Testis (tissue), 3 donors: ENCODE measurements around the gene IRF8. TPM values are rescaled to one million over a fixed set of nuclear protein-coding genes. Genes with fewer than 3 reads are reported as not detected.

Experiments used
- DNase-seq: peaks from one replicate; pipeline ENCODE4 v3.0.0-alpha.2; 2019
- H3K27ac ChIP-seq, 2 donors: fragments of 200-600 bp; sonication (generic); one replicate each; pipeline ENCODE4 v1.5.1; 2019
- H3K27me3 ChIP-seq: fragments of 200-600 bp; sonication (generic); one replicate; pipeline ENCODE4 v1.5.1; 2019
- H3K36me3 ChIP-seq: fragments of 200-600 bp; sonication (generic); one replicate; pipeline ENCODE4 v1.5.1; 2017; ENCODE audit warnings: low read depth; ENCODE audit errors: missing control alignments
- H3K4me1 ChIP-seq: fragments of 200-600 bp; sonication (generic); one replicate; pipeline ENCODE4 v1.5.1; 2019
- H3K4me3 ChIP-seq, 2 donors: fragments of 200-600 bp; sonication (generic); one replicate each; pipeline ENCODE4 v1.5.1; 2017 to 2019
- H3K9me3 ChIP-seq: fragments of 200-600 bp; sonication (generic); one replicate; pipeline ENCODE4 v1.5.1; 2017
- POLR2A ChIP-seq: fragments of 450-650 bp; IDR thresholded peaks from one replicate; pipeline ENCODE4 v1.6.1; 2017; ENCODE audit warnings: antibody characterized with exemption, mild to moderate bottlenecking, moderate library complexity
- WGBS, 2 donors: methylation state at CpG; one replicate each; pipeline ENCODE4 v1.1.5; 2018; 5-methylcytosine and 5-hydroxymethylcytosine counted together
- intact Hi-C: fragments of 100-400 bp; cut with DNase I; formaldehyde crosslinking; loops from one replicate; pipeline ENCODE4 v1.15.1; 2023; ENCODE audit warnings: low total_unique reads
- polyA plus RNA-seq: library from polyadenylated mRNA; stranded (reverse); fragments of 350-450 nt; fragmentation: Illumina TruSeq; extraction: RNeasy Lipid Tissue Mini Kit (QIAGEN cat#74804); gene quantifications from one replicate; pipeline ENCODE4 v1.2.3, GENCODE V29; 2014; ENCODE audit warnings: low read depth, low replicate concordance; ENCODE audit not compliant: insufficient read depth
- total RNA-seq, 2 donors: library from RNA; depleted of rRNA; stranded (reverse); fragments of >200 nt; gene quantifications; one replicate each; pipeline ENCODE4 v1.2.3, GENCODE V29; 2016
- TF ChIP-seq, protein P1 (sequence below), 3 experiments: fragments of 450-650 bp in 2 of 3; fragments of 200-600 bp in 1 of 3; sonication (generic) in 1 of 3; IDR thresholded peaks; one replicate each; pipeline ENCODE4 v1.5.1; 2016 to 2019; ENCODE audit warnings: antibody characterized with exemption in 3 of 3, mild to moderate bottlenecking in 2 of 3, moderate library complexity in 1 of 3

IRF8 gene
- total and polyA plus RNA-seq, 3 donors from 2014 or later: 7.2 to 15.0 (median 14.0) TPM

DNA sequence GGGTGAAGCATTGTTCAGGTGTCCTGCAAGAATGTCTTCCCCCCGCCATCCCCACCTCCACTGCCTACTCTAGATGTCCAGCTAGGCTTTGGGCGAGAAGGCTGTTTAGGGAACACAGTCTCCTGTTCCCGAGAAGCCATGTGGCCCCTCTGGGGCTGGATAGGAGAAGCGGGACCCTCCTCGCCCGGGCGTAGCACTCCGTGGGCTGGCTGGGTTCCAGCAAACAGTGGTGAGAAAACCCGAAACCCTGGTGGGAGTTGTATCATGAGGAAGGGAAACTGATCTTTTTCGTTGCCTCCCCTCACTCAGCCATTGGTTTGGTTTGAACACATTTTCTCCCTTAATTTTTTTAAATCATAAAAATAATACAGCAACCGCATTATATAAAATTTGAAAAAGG is 56.6 kb downstream of the IRF8 start:
- Histone ChIP-seq H3K27ac (no peak overlapping the region), H3K36me3 (no peaks in the 10 kb centered on the region), H3K4me3 (no peak overlapping the region), H3K27me3 (no peaks in the 10 kb centered on the region), H3K9me3 (no peaks in the 10 kb centered on the region), H3K4me1 (no peaks in the 10 kb centered on the region)
- WGBS, 2 donors: 69 to 73% methylated on average over 10 to 11 of the region's 11 CpGs
- DNase-seq: no peak
- intact Hi-C loops: no loop called here
- TF ChIP-seq, protein P1, sequence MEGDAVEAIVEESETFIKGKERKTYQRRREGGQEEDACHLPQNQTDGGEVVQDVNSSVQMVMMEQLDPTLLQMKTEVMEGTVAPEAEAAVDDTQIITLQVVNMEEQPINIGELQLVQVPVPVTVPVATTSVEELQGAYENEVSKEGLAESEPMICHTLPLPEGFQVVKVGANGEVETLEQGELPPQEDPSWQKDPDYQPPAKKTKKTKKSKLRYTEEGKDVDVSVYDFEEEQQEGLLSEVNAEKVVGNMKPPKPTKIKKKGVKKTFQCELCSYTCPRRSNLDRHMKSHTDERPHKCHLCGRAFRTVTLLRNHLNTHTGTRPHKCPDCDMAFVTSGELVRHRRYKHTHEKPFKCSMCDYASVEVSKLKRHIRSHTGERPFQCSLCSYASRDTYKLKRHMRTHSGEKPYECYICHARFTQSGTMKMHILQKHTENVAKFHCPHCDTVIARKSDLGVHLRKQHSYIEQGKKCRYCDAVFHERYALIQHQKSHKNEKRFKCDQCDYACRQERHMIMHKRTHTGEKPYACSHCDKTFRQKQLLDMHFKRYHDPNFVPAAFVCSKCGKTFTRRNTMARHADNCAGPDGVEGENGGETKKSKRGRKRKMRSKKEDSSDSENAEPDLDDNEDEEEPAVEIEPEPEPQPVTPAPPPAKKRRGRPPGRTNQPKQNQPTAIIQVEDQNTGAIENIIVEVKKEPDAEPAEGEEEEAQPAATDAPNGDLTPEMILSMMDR (IDR thresholded peaks at IDR 0.05): no peak
- no peak for TF ChIP-seq POLR2A

DNA sequence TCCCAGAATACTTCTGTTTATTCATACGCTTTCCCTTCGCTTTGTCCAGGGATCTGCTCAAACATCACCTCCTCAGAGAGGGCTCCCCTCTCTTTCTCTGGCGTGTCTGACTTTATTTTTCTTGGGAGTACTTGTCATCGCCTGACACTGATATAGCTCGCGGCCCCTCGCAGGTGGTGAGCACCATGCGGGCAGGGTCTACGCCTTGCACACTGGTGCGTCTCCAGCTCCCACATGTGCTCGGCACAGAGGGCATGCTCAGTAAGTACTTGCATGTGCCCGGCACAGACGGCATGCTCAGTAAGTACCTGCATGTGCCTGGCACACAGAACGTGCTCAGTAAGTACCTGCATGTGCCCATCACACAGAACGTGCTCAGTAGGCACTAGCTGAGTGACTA is 57.5 kb downstream of the IRF8 start:
- WGBS, 2 donors: 90 to 95% methylated on average over 6 to 15 of the region's 15 CpGs
- TF ChIP-seq, protein P1 (IDR thresholded peaks at IDR 0.05): no peak
- TF ChIP-seq POLR2A: no peak
- no peaks in the 10 kb centered on the region for H3K9me3 ChIP-seq
- H3K4me3 ChIP-seq: no peak overlapping the region
- no peaks in the 10 kb centered on the region for H3K4me1 ChIP-seq
- intact Hi-C loops: no loop called here
- no peaks in the 10 kb centered on the region for H3K27me3 ChIP-seq
- H3K36me3 ChIP-seq: no peaks in the 10 kb centered on the region
- no peak overlapping the region for H3K27ac ChIP-seq
- no peak for DNase-seq

DNA sequence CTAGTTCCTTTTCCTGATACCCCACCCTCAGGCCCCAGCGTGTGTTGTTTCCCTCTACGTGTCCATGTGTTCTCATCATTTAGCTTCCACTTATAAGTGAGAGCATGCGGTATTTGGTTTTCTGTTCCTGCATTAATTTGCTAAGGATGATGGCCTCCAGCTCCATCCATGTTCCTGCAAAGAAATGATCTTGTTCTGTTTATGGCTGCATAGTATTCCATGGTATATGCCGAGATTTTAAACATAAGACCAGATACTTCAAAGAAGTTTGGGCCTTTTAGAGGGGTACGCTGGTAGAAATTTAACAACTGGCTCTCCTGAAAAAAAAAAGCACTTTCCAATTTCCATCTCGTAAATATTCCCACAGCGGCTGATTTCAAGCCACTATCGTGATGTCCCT is 59.8 kb downstream of the IRF8 start:
- WGBS, 2 donors: 93 to 95% methylated on average over 8 of the region's 8 CpGs
- Histone ChIP-seq H3K4me3 (no peak overlapping the region), H3K4me1 (no peaks in the 10 kb centered on the region), H3K27ac (no peak overlapping the region), H3K36me3 (no peaks in the 10 kb centered on the region), H3K27me3 (no peaks in the 10 kb centered on the region), H3K9me3 (no peaks in the 10 kb centered on the region)
- no peak for DNase-seq
- intact Hi-C loops: no loop called here
- TF ChIP-seq POLR2A: no peak
- TF ChIP-seq, protein P1 (IDR thresholded peaks at IDR 0.05): no peak

DNA sequence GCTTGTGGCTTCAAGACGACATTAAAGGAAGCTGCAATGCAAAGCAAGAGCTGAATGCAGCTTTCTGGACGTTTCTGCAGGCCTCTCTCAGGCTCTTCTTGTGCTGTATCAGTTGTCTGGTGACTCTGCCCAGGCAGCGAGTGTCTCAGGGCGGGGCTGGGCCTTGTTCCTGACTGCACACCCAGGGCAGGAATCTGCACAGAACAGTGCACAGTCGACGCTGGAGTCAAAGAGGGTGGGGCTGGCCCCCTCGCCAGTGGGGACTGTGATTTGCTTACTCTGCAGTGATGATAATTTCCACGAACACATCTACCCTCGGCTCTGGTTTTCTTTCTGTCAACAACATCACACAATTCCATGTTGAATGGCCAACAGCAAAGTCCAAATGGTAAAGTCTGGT is 60.7 kb downstream of the IRF8 start:
- 79 to 84% methylated on average over 9 of the region's 9 CpGs for WGBS, 2 donors
- intact Hi-C loops: no loop called here
- Histone ChIP-seq H3K27ac (no peak overlapping the region), H3K27me3 (no peaks in the 10 kb centered on the region), H3K4me3 (no peak overlapping the region), H3K4me1 (no peaks in the 10 kb centered on the region), H3K36me3 (no peaks in the 10 kb centered on the region), H3K9me3 (no peaks in the 10 kb centered on the region)
- TF ChIP-seq POLR2A: no peak
- TF ChIP-seq, protein P1 (IDR thresholded peaks at IDR 0.05): no peak
- no peak for DNase-seq

DNA sequence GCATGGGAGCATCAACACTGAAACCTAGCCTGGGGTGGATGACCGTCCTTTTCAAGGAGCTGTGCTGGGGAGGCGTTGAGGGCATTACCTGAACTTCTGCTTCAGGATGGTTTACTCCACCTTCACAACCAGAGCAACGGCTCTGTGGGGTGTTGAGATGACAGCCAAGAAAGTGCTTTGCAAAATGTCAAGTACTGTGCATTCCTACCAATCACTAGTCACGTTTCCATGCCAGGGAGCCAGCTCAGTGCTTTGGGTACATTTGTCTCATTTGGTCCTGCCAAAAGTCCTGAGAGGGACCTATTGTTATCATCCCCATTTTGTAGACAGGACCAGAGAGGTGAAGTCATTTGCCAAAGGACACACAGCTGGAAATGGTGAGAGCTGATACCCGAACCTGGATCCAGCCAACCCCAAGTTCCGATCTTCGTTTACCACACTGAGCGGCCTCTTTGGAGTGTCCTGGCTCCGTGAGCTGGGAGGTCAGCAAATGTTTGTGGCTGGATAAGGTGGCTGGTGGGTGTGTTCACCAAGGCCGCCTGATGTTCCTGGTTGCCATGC is 61.6 kb downstream of the IRF8 start:
- H3K9me3 ChIP-seq: no peaks in the 10 kb centered on the region
- no peak for DNase-seq
- H3K36me3 ChIP-seq: no peaks in the 10 kb centered on the region
- no peak overlapping the region for H3K27ac ChIP-seq
- 77 to 81% methylated on average over 10 of the region's 10 CpGs for WGBS, 2 donors
- intact Hi-C loops: no loop called here
- TF ChIP-seq POLR2A: no peak
- TF ChIP-seq, protein P1 (IDR thresholded peaks at IDR 0.05): no peak
- H3K4me1 ChIP-seq: no peaks in the 10 kb centered on the region
- no peak overlapping the region for H3K4me3 ChIP-seq
- H3K27me3 ChIP-seq: no peaks in the 10 kb centered on the region
